HCT116 (cell line): ENCODE measurements around the gene SPON2. TPM values are rescaled to one million over a fixed set of nuclear protein-coding genes. Genes with fewer than 3 reads are reported as not detected.

ENCODE experiments used
- ATAC-seq: fragments of 200-7000 bp; cut with Tn5 transposase; 2 replicates; pipeline ENCODE4 v1.9.1; 2020; ENCODE audit warnings: mild to moderate bottlenecking, moderate library complexity
- BruUV-seq: library from RNA; stranded (reverse); fragments of 400-500 nt; replicated peaks from 2 replicates; lab custom pipeline; 2021; lab: Mats Ljungman, UMichigan
- CTCF ChIA-PET: fragments of 300-600 bp; sonication (Branson Sonifier 250); formaldehyde crosslinking; loops from one replicate; lab custom pipeline; 2021; ENCODE audit warnings: antibody characterized with exemption; lab: Charles Lee
- POLR2A ChIA-PET: fragments of 300-600, 350-600 bp; sonication (Branson Sonifier 250); formaldehyde crosslinking; loops from one replicate; lab custom pipeline; 2021; ENCODE audit warnings: antibody characterized with exemption; lab: Charles Lee
- RAD21 ChIA-PET, 2 experiments: fragments of 300-600 bp; sonication (Branson Sonifier 250); formaldehyde crosslinking; loops; one replicate each; lab custom pipeline; 2023; ENCODE audit warnings: low total read pairs in 2 of 2; ENCODE audit not compliant: uncharacterized antibody in 2 of 2, unreplicated experiment in 2 of 2, low non-redundant PET in 1 of 2; lab: Charles Lee
- DNase-seq: peaks from one replicate; pipeline ENCODE4 v3.0.0-alpha.2; 2010; ENCODE audit warnings: low read depth, low spot score
- H2AFZ ChIP-seq: fragments of 200-600 bp; shearing (Covaris generic), sonication (generic); 2 replicates; pipeline ENCODE4 v1.6.1; 2017; ENCODE audit warnings: low read depth, mixed run types, mixed read lengths, antibody characterized with exemption, low read length; ENCODE audit not compliant: poor library complexity, severe bottlenecking
- H3K27ac ChIP-seq: 2 replicates; pipeline ENCODE4 v1.5.1; 2012; ENCODE audit warnings: low read depth, low read length
- H3K27me3 ChIP-seq: fragments of 200-600 bp; sonication (generic); 2 replicates; pipeline ENCODE4 v1.6.1; 2016; ENCODE audit warnings: mixed run types, low read length, mixed read lengths; ENCODE audit not compliant: insufficient read depth
- H3K36me3 ChIP-seq, 2 experiments: fragments of 200-500 bp in 1 of 2; fragments of 200-600 bp in 1 of 2; sonication (Bioruptor generic) in 1 of 2; sonication (generic) in 1 of 2; 2 replicates each; pipeline versions ENCODE4 v1.5.1 to v1.6.1; 2014 to 2016; ENCODE audit warnings: low read length in 2 of 2, inconsistent platforms in 1 of 2, mixed read lengths in 1 of 2, mixed run types in 1 of 2; ENCODE audit not compliant: insufficient read depth in 2 of 2, control insufficient read depth in 1 of 2
- H3K4me1 ChIP-seq, 2 experiments: fragments of 200-600 bp in 1 of 2; sonication (generic) in 1 of 2; 2 replicates each; pipeline versions ENCODE4 v1.5.1 to v1.6.1; 2012 to 2017; ENCODE audit warnings: low read length in 2 of 2, inconsistent platforms in 1 of 2, mild to moderate bottlenecking in 1 of 2, mixed read lengths in 1 of 2, mixed run types in 1 of 2, moderate library complexity in 1 of 2; ENCODE audit not compliant: insufficient read depth in 2 of 2, control insufficient read depth in 1 of 2
- H3K4me2 ChIP-seq: fragments of 200-600 bp; sonication (generic); 2 replicates; pipeline ENCODE4 v1.6.1; 2017; ENCODE audit warnings: mixed run types, low read length, mixed read lengths
- H3K4me3 ChIP-seq, 2 experiments: fragments of 200-600 bp in 1 of 2; sonication (generic) in 1 of 2; replicated peaks in 1 of 2; 2 replicates each; pipeline ENCODE4 v1.5.1; 2011 to 2016; ENCODE audit warnings: low read length in 2 of 2, control low read depth in 1 of 2, low read depth in 1 of 2, mild to moderate bottlenecking in 1 of 2, mixed read lengths in 1 of 2, mixed run types in 1 of 2
- H3K79me2 ChIP-seq: fragments of 200-600 bp; sonication (generic); 2 replicates; pipeline ENCODE4 v1.6.1; 2017; ENCODE audit warnings: mild to moderate bottlenecking, mixed run types, low read length, moderate library complexity, mixed read lengths; ENCODE audit not compliant: insufficient read depth
- H3K9ac ChIP-seq: fragments of 200-600 bp; sonication (generic); 2 replicates; pipeline ENCODE4 v1.6.1; 2016; ENCODE audit warnings: low read length, mixed read lengths
- H3K9me2 ChIP-seq: fragments of 200-600 bp; sonication (generic), shearing (Covaris generic); 2 replicates; pipeline ENCODE4 v1.6.1; 2017; ENCODE audit warnings: mixed run types, mild to moderate bottlenecking, moderate library complexity; ENCODE audit not compliant: insufficient read depth
- H3K9me3 ChIP-seq, 2 experiments: fragments of 200-500 bp in 1 of 2; fragments of 200-600 bp in 1 of 2; sonication (Bioruptor generic) in 1 of 2; sonication (generic) in 1 of 2; 2 replicates each; pipeline ENCODE4 v1.6.1; 2014 to 2017; ENCODE audit warnings: low read length in 2 of 2, mixed read lengths in 2 of 2, inconsistent platforms in 1 of 2, low read depth in 1 of 2, mild to moderate bottlenecking in 1 of 2, mixed run types in 1 of 2, moderate library complexity in 1 of 2; ENCODE audit not compliant: control insufficient read depth in 1 of 2, insufficient read depth in 1 of 2
- H4K20me1 ChIP-seq: fragments of 200-600 bp; sonication (generic), shearing (Covaris generic); 2 replicates; pipeline ENCODE4 v1.6.1; 2017; ENCODE audit warnings: mixed run types, mild to moderate bottlenecking, moderate library complexity; ENCODE audit not compliant: insufficient read depth
- CBX3 ChIP-seq: IDR thresholded peaks from 2 replicates; pipeline ENCODE4 v1.6.1; 2012; ENCODE audit warnings: low read depth
- CEBPB ChIP-seq: IDR thresholded peaks from 2 replicates; pipeline ENCODE4 v1.6.1; 2012; ENCODE audit warnings: low read depth
- EGR1 ChIP-seq: IDR thresholded peaks from 2 replicates; pipeline ENCODE4 v1.6.1; 2012; ENCODE audit warnings: low read depth
- ELF1 ChIP-seq: IDR thresholded peaks from 2 replicates; pipeline ENCODE4 v1.6.1; 2012; ENCODE audit warnings: low read depth, borderline replicate concordance
- EZH2 ChIP-seq: fragments of 200-600 bp; sonication (generic); IDR thresholded peaks from 2 replicates; pipeline ENCODE4 v1.6.1; 2017; ENCODE audit warnings: antibody characterized with exemption, mixed run types
- FOSL1 ChIP-seq: IDR thresholded peaks from 2 replicates; pipeline ENCODE4 v1.6.1; 2012; ENCODE audit warnings: low read depth
- JUND ChIP-seq: IDR thresholded peaks from 2 replicates; pipeline ENCODE4 v1.6.1; 2012
- POLR2A ChIP-seq: IDR thresholded peaks from 2 replicates; pipeline ENCODE4 v1.7.0; 2011; ENCODE audit warnings: borderline replicate concordance; ENCODE audit not compliant: insufficient read depth, insufficient read length; ENCODE audit errors: extremely low read depth
- RAD21 ChIP-seq: IDR thresholded peaks from 2 replicates; pipeline ENCODE4 v1.6.1; 2012; ENCODE audit warnings: low read depth, mild to moderate bottlenecking
- SP1 ChIP-seq: IDR thresholded peaks from 2 replicates; pipeline ENCODE4 v1.6.1; 2012; ENCODE audit warnings: low read depth
- SRF ChIP-seq: IDR thresholded peaks from 2 replicates; pipeline ENCODE4 v1.6.1; 2012; ENCODE audit warnings: low read depth
- TCF7L2 ChIP-seq: IDR thresholded peaks from 2 replicates; pipeline ENCODE4 v1.7.0; 2011; ENCODE audit warnings: borderline replicate concordance, inconsistent platforms; ENCODE audit not compliant: insufficient read depth, insufficient read length; ENCODE audit errors: extremely low read depth
- YY1 ChIP-seq: IDR thresholded peaks from 2 replicates; pipeline ENCODE4 v1.6.1; 2011; ENCODE audit warnings: low read length, low read depth, moderate library complexity, mild to moderate bottlenecking; ENCODE audit not compliant: insufficient replicate concordance; ENCODE audit errors: extremely low read depth
- ZFX ChIP-seq: fragments of 450-650 bp; IDR thresholded peaks from 2 replicates; pipeline ENCODE4 v1.6.1; 2017
- ZNF274 ChIP-seq: fragments of 200-500 bp; sonication (Bioruptor generic); IDR thresholded peaks from 2 replicates; pipeline ENCODE4 v1.6.1; 2014; ENCODE audit warnings: mild to moderate bottlenecking, low read depth, low read length, inconsistent platforms
- intact Hi-C: fragments of 100-400 bp; cut with micrococcal nuclease; formaldehyde crosslinking; loops from 2 replicates; pipeline ENCODE4 v1.10.0; 2022
- total RNA-seq: library from RNA; stranded (reverse); gene quantifications from one replicate; pipeline ENCODE4 v1.2.1, GENCODE V29; 2021; ENCODE audit not compliant: unreplicated experiment
- TF ChIP-seq, protein P1 (sequence below): IDR thresholded peaks from 2 replicates; pipeline ENCODE4 v1.6.1; 2012
- TF ChIP-seq, protein P2 (sequence below): IDR thresholded peaks from 2 replicates; pipeline ENCODE4 v1.6.1; 2011; ENCODE audit warnings: mild to moderate bottlenecking, low read length, moderate library complexity; ENCODE audit not compliant: insufficient replicate concordance; ENCODE audit errors: extremely low read depth
- TF ChIP-seq, protein P3 (sequence below): IDR thresholded peaks from 2 replicates; pipeline ENCODE4 v1.6.1; 2012
- TF ChIP-seq, protein P4 (sequence below), 3 experiments: fragments of 200-600 bp in 1 of 3; sonication (generic) in 1 of 3; IDR thresholded peaks in 2 of 3; conservative IDR thresholded peaks in 1 of 3; 2 replicates each; pipeline ENCODE4 v1.5.1; 2012 to 2017; ENCODE audit warnings: low read depth in 2 of 3, low read length in 2 of 3, antibody characterized with exemption in 1 of 3, borderline replicate concordance in 1 of 3, control low read depth in 1 of 3, mild to moderate bottlenecking in 1 of 3, mixed read lengths in 1 of 3, mixed run types in 1 of 3, moderate library complexity in 1 of 3; ENCODE audit not compliant: insufficient read depth in 1 of 3

The SPON2 gene
- total RNA-seq, 1 experiment from 2014 or later, result 1.5 TPM

DNA sequence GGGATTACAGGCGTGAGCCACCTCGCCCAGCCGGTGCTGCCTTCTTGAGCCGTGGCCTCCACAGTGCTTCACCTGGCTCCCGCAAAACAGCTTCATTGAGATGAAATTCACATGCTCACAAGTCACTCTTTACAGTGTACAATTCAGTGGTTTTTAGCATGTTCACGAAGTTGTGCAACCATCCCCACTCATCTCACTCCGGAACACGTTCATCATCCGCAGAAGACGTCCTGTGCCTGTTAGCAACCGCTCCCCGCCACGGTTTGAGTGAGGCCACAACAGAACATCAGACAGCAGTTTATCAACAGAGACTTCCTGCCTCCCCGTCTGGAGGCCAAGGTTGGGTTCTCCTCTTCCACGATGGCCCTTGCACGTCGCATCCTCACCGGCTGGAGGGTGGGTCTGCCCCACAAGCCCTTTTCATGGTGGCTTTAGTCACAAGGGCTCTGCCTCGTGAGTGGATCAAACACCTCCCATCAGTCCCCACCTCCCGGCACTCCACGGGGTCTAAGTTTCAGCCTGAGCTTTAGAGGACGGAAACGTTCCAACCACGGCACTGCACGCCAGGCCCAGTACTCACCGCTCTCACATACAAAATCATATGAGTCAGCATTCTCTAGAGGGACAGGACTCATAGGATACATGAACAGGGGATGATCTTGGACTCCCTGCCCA lies 29.6 kb upstream of the SPON2 start:
- no TSS peak for BruUV-seq
- Histone ChIP-seq H4K20me1 (no peaks in the 10 kb centered on the region), H3K27me3 (no peaks in the 10 kb centered on the region), H3K9me3 (no peaks in the 10 kb centered on the region), H3K27ac (no peak overlapping the region), H3K4me3 (no peak overlapping the region), H3K36me3 (no peaks in the 10 kb centered on the region), H2AFZ (no peak overlapping the region), H3K4me2 (no peak overlapping the region), H3K4me1 (no peaks in the 10 kb centered on the region), H3K9ac (no peak overlapping the region), H3K79me2 (no peaks in the 10 kb centered on the region), H3K9me2 (no peaks in the 10 kb centered on the region)
- no peak for DNase-seq
- TF ChIP-seq SP1 (no peak), ZFX (no peak), JUND (no peak), EGR1 (no peak), SRF (no peak), TCF7L2 (no peak), RAD21 (no peak), CBX3 (no peak), EZH2 (no peak), YY1 (no peak), CEBPB (no peak), ELF1 (no peak), POLR2A (no peak), ZNF274 (no peak), FOSL1 (no peak)
- TF ChIP-seq, protein P1, sequence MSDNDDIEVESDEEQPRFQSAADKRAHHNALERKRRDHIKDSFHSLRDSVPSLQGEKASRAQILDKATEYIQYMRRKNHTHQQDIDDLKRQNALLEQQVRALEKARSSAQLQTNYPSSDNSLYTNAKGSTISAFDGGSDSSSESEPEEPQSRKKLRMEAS, result no peak
- TF ChIP-seq, protein P2, sequence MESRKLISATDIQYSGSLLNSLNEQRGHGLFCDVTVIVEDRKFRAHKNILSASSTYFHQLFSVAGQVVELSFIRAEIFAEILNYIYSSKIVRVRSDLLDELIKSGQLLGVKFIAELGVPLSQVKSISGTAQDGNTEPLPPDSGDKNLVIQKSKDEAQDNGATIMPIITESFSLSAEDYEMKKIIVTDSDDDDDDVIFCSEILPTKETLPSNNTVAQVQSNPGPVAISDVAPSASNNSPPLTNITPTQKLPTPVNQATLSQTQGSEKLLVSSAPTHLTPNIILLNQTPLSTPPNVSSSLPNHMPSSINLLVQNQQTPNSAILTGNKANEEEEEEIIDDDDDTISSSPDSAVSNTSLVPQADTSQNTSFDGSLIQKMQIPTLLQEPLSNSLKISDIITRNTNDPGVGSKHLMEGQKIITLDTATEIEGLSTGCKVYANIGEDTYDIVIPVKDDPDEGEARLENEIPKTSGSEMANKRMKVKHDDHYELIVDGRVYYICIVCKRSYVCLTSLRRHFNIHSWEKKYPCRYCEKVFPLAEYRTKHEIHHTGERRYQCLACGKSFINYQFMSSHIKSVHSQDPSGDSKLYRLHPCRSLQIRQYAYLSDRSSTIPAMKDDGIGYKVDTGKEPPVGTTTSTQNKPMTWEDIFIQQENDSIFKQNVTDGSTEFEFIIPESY, result no peak
- TF ChIP-seq, protein P3, sequence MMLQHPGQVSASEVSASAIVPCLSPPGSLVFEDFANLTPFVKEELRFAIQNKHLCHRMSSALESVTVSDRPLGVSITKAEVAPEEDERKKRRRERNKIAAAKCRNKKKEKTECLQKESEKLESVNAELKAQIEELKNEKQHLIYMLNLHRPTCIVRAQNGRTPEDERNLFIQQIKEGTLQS, result no peak
- TF ChIP-seq, protein P4, sequence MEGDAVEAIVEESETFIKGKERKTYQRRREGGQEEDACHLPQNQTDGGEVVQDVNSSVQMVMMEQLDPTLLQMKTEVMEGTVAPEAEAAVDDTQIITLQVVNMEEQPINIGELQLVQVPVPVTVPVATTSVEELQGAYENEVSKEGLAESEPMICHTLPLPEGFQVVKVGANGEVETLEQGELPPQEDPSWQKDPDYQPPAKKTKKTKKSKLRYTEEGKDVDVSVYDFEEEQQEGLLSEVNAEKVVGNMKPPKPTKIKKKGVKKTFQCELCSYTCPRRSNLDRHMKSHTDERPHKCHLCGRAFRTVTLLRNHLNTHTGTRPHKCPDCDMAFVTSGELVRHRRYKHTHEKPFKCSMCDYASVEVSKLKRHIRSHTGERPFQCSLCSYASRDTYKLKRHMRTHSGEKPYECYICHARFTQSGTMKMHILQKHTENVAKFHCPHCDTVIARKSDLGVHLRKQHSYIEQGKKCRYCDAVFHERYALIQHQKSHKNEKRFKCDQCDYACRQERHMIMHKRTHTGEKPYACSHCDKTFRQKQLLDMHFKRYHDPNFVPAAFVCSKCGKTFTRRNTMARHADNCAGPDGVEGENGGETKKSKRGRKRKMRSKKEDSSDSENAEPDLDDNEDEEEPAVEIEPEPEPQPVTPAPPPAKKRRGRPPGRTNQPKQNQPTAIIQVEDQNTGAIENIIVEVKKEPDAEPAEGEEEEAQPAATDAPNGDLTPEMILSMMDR (IDR thresholded peaks at IDR 0.05 in 2 of 3, conservative IDR thresholded peaks at IDR 0.05 in 1 of 3; ENCODE audit: borderline replicate concordance in 1 of 3, insufficient read depth in 1 of 3, low read depth in 2 of 3, low read length in 2 of 3), result no peak
- no peak for ATAC-seq
- RAD21 ChIA-PET, result no interaction called here
- POLR2A ChIA-PET, result no interaction called here
- intact Hi-C loops, result no loop called here
- CTCF ChIA-PET, result no interaction called here
